ENCODE results near the gene GORASP2.

Gene GORASP2

GRCh38 chr2:170986566-170987258 is 57.7 kb downstream of the GORASP2 start:
- TF ChIP-seq GATA3 (IDR thresholded peaks at IDR 0.05; ENCODE audit: low read depth, low read length) (no peak), GATA2 (IDR thresholded peaks at IDR 0.05; ENCODE audit: low read depth, low read length) (no peak)

DNA sequence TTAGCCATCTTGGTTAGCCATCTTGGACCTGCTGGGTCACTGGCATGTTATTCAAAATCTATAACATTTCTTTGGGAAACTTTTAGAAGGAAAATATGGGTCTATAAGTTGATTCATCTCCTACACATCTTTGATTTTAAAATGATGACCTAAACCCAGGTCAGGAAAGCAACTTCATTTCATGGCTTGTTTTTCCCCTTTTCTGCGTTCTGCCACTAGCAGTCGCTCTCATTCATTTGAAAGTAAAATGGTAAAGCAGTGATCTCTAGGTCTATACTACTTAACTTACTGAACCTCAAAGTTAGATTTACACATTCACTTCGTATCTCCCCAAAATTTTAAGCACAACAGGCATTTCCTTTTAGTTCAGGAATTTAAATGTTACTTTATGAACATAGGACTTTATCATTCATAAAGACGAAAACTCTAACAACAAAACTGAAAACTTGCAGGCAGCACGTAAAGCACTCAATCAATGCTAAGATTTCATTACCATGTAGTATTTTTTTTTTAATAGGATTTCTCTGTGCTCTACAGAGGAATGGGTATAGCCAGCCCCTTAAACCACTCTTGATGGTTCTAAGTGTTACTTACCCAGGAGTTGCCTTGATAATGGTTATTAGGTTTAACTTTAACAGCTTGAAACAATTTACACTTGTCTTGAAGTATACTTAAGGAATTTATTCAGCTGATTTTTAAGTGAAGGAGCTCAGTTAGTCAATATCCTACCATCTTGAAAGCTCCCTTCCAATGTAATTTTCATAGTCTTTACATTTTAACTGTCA is 62.5 kb downstream of the GORASP2 start:
- TF ChIP-seq GATA3 (IDR thresholded peaks at IDR 0.05; ENCODE audit: low read depth, low read length): no peak
- TF ChIP-seq GATA2 (IDR thresholded peaks at IDR 0.05; ENCODE audit: low read depth, low read length): no peak

DNA sequence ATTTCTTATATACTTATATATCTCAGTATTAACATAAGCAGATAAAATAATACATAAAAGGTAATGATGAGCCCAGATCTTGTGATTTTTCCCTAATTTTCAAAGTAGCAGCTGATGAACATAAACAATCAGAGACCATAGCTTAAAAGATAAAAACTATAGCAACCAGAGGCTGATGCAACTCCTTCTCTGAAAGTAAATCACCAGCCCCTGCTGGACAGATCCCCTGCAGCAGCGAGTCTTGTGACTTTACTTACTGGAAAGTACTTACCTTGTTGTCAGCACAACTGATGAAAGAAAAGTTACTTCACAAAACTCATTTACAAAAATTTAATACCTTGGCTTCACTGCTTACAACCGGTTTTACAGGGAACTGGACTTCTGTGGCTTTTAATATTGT is 67.3 kb downstream of the GORASP2 start:
- TF ChIP-seq GATA3 (IDR thresholded peaks at IDR 0.05; ENCODE audit: low read depth, low read length): no peak
- TF ChIP-seq GATA2 (IDR thresholded peaks at IDR 0.05; ENCODE audit: low read depth, low read length): no peak

DNA sequence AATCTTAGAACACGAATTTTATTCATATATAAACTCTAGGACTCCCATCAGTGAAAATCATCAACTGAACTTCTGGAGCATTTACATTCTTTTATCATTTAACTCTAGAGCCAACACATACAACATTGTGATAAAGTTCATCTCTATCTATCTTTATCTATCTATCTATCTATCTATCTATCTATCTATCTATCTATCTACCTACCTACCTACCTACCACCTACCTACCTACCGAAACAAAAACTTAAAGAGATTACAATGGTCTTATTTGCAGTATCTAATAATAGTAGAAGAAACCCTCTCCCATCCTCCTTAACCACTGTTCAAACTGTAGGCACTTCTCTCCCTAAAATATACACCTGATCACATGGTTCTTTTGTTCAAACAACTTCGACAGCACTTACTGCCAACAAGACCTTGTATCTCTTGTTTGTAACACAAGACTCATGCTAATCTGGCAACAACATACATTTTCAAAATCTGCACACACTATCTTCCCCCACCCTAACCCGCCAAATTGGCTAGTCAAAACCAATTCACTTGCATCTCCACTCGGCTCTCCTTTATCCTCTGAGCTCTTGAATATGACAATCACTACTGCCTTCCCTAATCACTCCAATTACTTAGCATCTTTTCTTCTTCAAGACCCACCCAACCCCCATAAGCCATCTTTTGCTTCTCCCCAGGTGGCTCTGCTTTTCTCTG is 69.0 kb downstream of the GORASP2 start:
- TF ChIP-seq GATA3 (IDR thresholded peaks at IDR 0.05; ENCODE audit: low read depth, low read length): no peak
- no peak for TF ChIP-seq GATA2 (IDR thresholded peaks at IDR 0.05; ENCODE audit: low read depth, low read length)

DNA sequence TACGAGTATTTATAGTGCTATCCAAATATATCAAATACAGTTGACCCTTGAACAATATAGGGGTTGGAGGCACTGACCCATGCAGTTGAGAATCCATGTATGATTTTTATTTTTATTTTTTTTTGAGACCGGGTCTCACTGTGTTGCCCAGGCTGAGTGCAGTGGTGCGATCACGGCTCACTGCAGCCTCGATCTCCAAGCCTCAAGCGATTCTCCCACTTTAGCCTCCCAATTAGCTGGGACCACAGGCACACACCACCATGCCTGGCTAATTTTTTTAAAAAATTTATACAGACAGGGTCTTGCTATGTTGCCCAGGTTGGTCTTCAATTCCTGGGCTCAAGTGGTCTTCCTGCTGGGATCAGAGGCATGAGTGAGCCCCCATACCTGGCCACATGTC is 70.6 kb downstream of the GORASP2 start:
- TF ChIP-seq GATA3 (IDR thresholded peaks at IDR 0.05; ENCODE audit: low read depth, low read length) (no peak), GATA2 (IDR thresholded peaks at IDR 0.05; ENCODE audit: low read depth, low read length) (no peak)

DNA sequence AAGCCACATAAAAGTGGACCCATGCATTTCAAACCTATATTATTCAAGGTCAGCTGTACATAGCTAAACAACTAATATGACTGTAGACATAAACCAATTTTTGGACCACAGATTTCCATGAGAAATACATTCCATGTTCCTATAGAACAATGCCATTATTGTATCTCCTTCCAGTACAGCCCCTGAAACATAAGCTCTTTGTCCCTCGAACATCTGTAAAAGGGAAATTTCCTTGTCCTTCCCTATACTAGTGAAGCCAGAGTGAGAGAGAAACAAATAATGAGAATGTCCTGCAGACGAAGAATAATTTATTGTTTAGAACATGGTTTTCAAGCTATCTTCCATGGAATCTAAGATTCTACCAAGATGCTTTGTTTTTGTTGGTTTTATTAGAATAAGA is 75.3 kb downstream of the GORASP2 start:
- no peak for TF ChIP-seq GATA2 (IDR thresholded peaks at IDR 0.05; ENCODE audit: low read depth, low read length)
- TF ChIP-seq GATA3 (IDR thresholded peaks at IDR 0.05; ENCODE audit: low read depth, low read length): no peak

GRCh38 chr2:171004833-171005232 is 75.8 kb downstream of the GORASP2 start:
- TF ChIP-seq GATA2 (IDR thresholded peaks at IDR 0.05; ENCODE audit: low read depth, low read length): no peak
- no peak for TF ChIP-seq GATA3 (IDR thresholded peaks at IDR 0.05; ENCODE audit: low read depth, low read length)

DNA sequence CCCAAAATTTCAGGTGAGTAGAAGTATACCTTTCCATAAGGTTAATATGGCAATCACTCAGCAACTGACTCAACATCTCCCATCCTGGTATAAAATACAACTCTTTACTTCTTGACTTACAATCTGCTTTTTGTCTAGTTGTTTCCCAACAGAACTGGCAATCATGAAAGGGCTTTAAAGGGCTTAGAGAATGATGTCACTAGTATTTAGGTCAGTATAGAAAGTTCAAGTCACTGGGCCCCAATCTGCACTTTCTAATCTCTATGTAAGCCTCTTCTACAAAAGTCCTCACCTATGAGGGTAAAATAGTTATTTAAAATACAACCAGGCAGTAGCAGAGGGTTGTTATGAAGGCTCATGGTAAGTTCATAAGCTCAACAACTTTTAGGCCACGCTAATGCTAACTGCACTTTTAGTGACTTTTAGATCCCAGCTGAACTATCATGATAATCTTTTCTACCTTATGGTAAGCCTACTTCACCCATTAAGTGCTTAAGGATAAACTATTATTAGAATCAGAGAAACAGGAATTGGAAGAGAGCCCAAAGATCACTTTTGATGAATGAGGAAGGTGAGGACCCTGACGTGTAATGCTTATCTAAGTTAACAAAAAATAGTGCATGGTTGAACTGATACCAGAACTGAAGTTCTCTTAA is 79.6 kb downstream of the GORASP2 start:
- TF ChIP-seq GATA3 (IDR thresholded peaks at IDR 0.05; ENCODE audit: low read depth, low read length) (no peak), GATA2 (IDR thresholded peaks at IDR 0.05; ENCODE audit: low read depth, low read length) (no peak)

DNA sequence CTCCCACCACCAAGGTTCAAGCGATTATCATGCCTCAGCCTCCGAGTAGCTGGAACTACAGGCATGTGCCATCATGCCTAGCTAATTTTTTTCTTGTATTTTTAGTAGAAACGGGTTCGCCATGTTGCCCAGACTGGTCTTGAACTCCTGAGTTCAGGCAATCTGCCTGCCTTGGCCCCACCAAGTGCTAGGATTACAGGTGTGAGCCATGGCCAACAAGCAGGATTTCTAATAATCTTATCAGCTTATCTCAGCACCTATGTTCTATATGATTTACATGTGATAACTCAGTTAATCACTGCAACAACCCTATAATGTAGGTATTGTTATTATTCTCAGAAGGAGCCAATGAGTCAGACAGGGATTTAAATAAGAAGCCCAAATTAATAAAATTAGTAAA is 80.3 kb downstream of the GORASP2 start:
- TF ChIP-seq GATA2 (IDR thresholded peaks at IDR 0.05; ENCODE audit: low read depth, low read length) (no peak), GATA3 (IDR thresholded peaks at IDR 0.05; ENCODE audit: low read depth, low read length) (no peak)

- TF ChIP-seq GATA3 (IDR thresholded peaks at IDR 0.05; ENCODE audit: low read depth, low read length): no peak
- TF ChIP-seq GATA2 (IDR thresholded peaks at IDR 0.05; ENCODE audit: low read depth, low read length): no peak
These were observed 84.8 kb downstream of the GORASP2 start for GRCh38 chr2:171013851-171014250.

DNA sequence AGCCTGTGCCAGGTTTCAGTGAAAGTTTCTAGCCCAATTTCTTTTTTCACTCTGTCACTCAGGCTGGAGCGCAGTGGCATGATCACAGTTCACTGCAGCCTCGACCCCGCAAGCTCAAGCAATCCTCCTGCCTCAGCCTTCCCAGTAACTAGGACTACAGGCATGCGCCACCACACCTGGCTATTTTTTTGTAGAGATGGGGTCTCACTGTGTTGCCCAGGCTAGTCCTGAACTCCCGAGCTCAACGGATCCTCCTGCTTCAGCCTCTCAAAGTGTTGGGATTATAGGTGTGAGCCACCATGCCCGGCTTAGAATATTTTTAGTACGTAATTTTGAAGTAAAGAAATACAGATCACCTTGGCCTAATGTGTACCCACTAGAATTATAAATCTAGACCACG is 87.1 kb downstream of the GORASP2 start:
- no peak for TF ChIP-seq GATA3 (IDR thresholded peaks at IDR 0.05; ENCODE audit: low read depth, low read length)
- TF ChIP-seq GATA2 (IDR thresholded peaks at IDR 0.05; ENCODE audit: low read depth, low read length): no peak
